Lung (tissue), 12 donors: ENCODE results near the gene SIAH3. TPM values are rescaled to one million over a fixed set of nuclear protein-coding genes. Genes with fewer than 3 reads are reported as not detected.

Source experiments
- ATAC-seq: fragments of 200-7000 bp; cut with Tn5 transposase; one replicate; pipeline ENCODE4 v1.9.1; 2020; ENCODE audit warnings: moderate number of reproducible peaks; ENCODE audit not compliant: insufficient read depth, low FRiP score
- DNase-seq, 3 donors: peaks; one replicate each; pipeline ENCODE4 v3.0.0-alpha.2; 2013 to 2017
- H3K27ac ChIP-seq, 2 donors: one replicate each; pipeline ENCODE4 v1.5.1; 2013; ENCODE audit warnings: mild to moderate bottlenecking in 2 of 2, moderate library complexity in 2 of 2, control low read depth in 1 of 2, inconsistent platforms in 1 of 2, low read depth in 1 of 2, low read length in 1 of 2
- H3K27me3 ChIP-seq, 3 donors: one replicate each; pipeline ENCODE4 v1.5.1; 2013; ENCODE audit warnings: low read length in 2 of 3; ENCODE audit not compliant: control insufficient read depth in 3 of 3, insufficient read depth in 3 of 3
- H3K36me3 ChIP-seq, 4 donors: one replicate each; pipeline ENCODE4 v1.5.1; 2013; ENCODE audit warnings: low read length in 4 of 4, mild to moderate bottlenecking in 1 of 4, moderate library complexity in 1 of 4; ENCODE audit not compliant: control insufficient read depth in 4 of 4, insufficient read depth in 4 of 4
- H3K4me1 ChIP-seq, 5 donors: one replicate each; pipeline ENCODE4 v1.5.1; 2013; ENCODE audit warnings: low read length in 5 of 5, mild to moderate bottlenecking in 2 of 5, moderate library complexity in 1 of 5; ENCODE audit not compliant: control insufficient read depth in 5 of 5, insufficient read depth in 5 of 5
- H3K4me3 ChIP-seq: one replicate; pipeline ENCODE4 v1.5.1; 2013; ENCODE audit warnings: mild to moderate bottlenecking, control low read depth, moderate library complexity
- H3K9ac ChIP-seq, 2 donors: one replicate each; pipeline ENCODE4 v1.5.1; 2013; ENCODE audit warnings: low read length in 2 of 2, control low read depth in 1 of 2; ENCODE audit not compliant: insufficient read depth in 1 of 2
- H3K9me3 ChIP-seq, 4 donors: one replicate each; pipeline ENCODE4 v1.5.1; 2013; ENCODE audit warnings: low read length in 3 of 4, mild to moderate bottlenecking in 1 of 4, moderate library complexity in 1 of 4; ENCODE audit not compliant: control insufficient read depth in 4 of 4, insufficient read depth in 3 of 4
- CTCF ChIP-seq: IDR thresholded peaks from 2 replicates; pipeline ENCODE4 v1.5.1; 2012; ENCODE audit warnings: mild to moderate bottlenecking; ENCODE audit errors: control extremely low read depth, extremely low read depth
- WGBS, 2 donors: extraction: QIAGEN DNeasy Blood & Tissue Kit; methylation state at CpG; one replicate each; pipeline ENCODE4 v1.1.7; 2013; 5-methylcytosine and 5-hydroxymethylcytosine counted together
- polyA plus RNA-seq, 2 donors: library from polyadenylated mRNA; stranded (reverse); fragments of 200-250 nt; gene quantifications; one replicate each; pipeline ENCODE4 v1.2.1, GENCODE V29; 2013
- total RNA-seq, 2 donors: library from RNA; depleted of rRNA in 1 of 2; stranded (reverse); fragments of >200 nt in 1 of 2; gene quantifications; one replicate each; pipeline ENCODE4 v1.2.1, GENCODE V29; 2014 to 2021
- donor health status: control.
- donor health status: control.
- donor health status: Bipolar disorder and iron deficiency.
- donor health status: healthy.
- donor health status: DM: yes; HTN: yes; CAD: no.

SIAH3 gene
- total and polyA plus RNA-seq, 4 donors, result 0.03 to 0.31 (median 0.05) TPM

- WGBS, 2 donors, result 96 to 98% methylated on average over 35 of the region's 35 CpGs
- TF ChIP-seq CTCF, result no peak
- no peak overlapping the region for H3K9ac ChIP-seq
- no peak overlapping the region for H3K27ac ChIP-seq
- H3K9me3 ChIP-seq, result peaks cover 0 to 5% (median 0%) of the 10 kb centered on the region in 4 donors
- DNase-seq, result no peak
- peaks cover 0 to 10% (median 0%) of the 10 kb centered on the region in 5 donors for H3K4me1 ChIP-seq
- no peak overlapping the region for H3K4me3 ChIP-seq
- no peak for ATAC-seq
- H3K27me3 ChIP-seq, result peaks cover 0 to 2% (median 2%) of the 10 kb centered on the region in 3 donors
- no peaks in the 10 kb centered on the region for H3K36me3 ChIP-seq
Measured at GRCh38 chr13:45783346-45784043, 68.1 kb downstream of the SIAH3 start.

- H3K27ac ChIP-seq, result no peak overlapping the region
- ATAC-seq (no peak), DNase-seq (no peak)
- H3K9me3 ChIP-seq, result peaks cover 0 to 5% (median 0%) of the 10 kb centered on the region in 4 donors
- 65 to 87% methylated on average over 9 of the region's 9 CpGs for WGBS, 2 donors
- peaks cover 0 to 2% (median 0%) of the 10 kb centered on the region in 3 donors for H3K27me3 ChIP-seq
- peaks cover 0 to 10% (median 0%) of the 10 kb centered on the region in 5 donors for H3K4me1 ChIP-seq
- no peak overlapping the region for H3K9ac ChIP-seq
- no peak for TF ChIP-seq CTCF
- no peaks in the 10 kb centered on the region for H3K36me3 ChIP-seq
- H3K4me3 ChIP-seq, result no peak overlapping the region
Measured at GRCh38 chr13:45782327-45783045, 69.1 kb downstream of the SIAH3 start.

- DNase-seq, result peak in 2 of 3 donors; percentile 6 to 14
Measured at GRCh38 chr13:45781553-45782326, 69.8 kb downstream of the SIAH3 start.

More at GRCh38 chr13:45781553-45782326, 69.8 kb downstream of the SIAH3 start:
- Histone ChIP-seq H3K4me1 (peaks cover 0 to 10% (median 0%) of the 10 kb centered on the region in 5 donors), H3K27ac (no peak overlapping the region), H3K9ac (no peak overlapping the region), H3K4me3 (no peak overlapping the region), H3K9me3 (peaks cover 0 to 5% (median 0%) of the 10 kb centered on the region in 4 donors), H3K36me3 (no peaks in the 10 kb centered on the region), H3K27me3 (peaks cover 0 to under 1% (median 0%) of the 10 kb centered on the region in 3 donors)
- no peak for ATAC-seq
- TF ChIP-seq CTCF, result no peak
- 44 to 46% methylated on average over 14 of the region's 14 CpGs for WGBS, 2 donors
